OCI-LY7 (cell line): ENCODE results near the gene NTRK3.

Experiments used
- EZH2phosphoT487 ChIP-seq: fragments of 200-600 bp; sonication (generic); IDR thresholded peaks from 2 replicates; pipeline ENCODE4 v1.6.1; 2018; ENCODE audit warnings: low read depth, borderline replicate concordance, mild to moderate bottlenecking, mixed run types, antibody characterized with exemption, low read length, moderate library complexity, mixed read lengths
- TF ChIP-seq, protein P1 (sequence below): fragments of 200-600 bp; sonication (generic); conservative IDR thresholded peaks from 2 replicates; pipeline ENCODE4 v1.5.1; 2014; ENCODE audit warnings: mild to moderate bottlenecking, antibody characterized with exemption, low read length, moderate library complexity, mixed read lengths

DNA sequence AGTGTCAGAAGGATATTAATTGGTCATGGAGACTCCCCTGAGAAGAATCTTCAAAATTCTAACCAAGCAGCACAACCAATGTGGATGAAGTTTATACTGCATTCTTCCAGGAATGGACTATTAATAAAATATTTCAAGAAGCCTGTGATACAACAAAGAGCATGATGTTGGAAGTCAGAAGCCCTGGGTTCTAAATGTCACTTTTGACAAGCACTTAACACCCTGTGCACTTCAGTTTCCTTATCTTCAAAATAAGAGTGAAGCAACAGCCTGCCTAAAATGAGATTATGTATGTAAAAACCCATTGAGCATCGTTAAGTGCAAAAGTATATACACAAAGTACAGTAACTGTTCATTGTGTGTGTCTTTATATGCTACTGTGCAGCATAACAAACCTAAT, 369.4 kb downstream of the NTRK3 start:
- TF ChIP-seq, protein P1, sequence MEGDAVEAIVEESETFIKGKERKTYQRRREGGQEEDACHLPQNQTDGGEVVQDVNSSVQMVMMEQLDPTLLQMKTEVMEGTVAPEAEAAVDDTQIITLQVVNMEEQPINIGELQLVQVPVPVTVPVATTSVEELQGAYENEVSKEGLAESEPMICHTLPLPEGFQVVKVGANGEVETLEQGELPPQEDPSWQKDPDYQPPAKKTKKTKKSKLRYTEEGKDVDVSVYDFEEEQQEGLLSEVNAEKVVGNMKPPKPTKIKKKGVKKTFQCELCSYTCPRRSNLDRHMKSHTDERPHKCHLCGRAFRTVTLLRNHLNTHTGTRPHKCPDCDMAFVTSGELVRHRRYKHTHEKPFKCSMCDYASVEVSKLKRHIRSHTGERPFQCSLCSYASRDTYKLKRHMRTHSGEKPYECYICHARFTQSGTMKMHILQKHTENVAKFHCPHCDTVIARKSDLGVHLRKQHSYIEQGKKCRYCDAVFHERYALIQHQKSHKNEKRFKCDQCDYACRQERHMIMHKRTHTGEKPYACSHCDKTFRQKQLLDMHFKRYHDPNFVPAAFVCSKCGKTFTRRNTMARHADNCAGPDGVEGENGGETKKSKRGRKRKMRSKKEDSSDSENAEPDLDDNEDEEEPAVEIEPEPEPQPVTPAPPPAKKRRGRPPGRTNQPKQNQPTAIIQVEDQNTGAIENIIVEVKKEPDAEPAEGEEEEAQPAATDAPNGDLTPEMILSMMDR, result no peak
- TF ChIP-seq EZH2phosphoT487, result no peak
